MCF 10A (cell line): Measurements from ENCODE around the gene RTN4R. TPM values are rescaled to one million over a fixed set of nuclear protein-coding genes. Genes with fewer than 3 reads are reported as not detected.

ENCODE experiments used
- BruUV-seq: library from RNA; stranded (reverse); fragments of 400-500 nt; replicated peaks from 2 replicates; lab custom pipeline; 2021; lab: Mats Ljungman, UMichigan
- CTCF ChIA-PET: fragments of 300-600 bp; sonication (Branson Sonifier 250); formaldehyde crosslinking; extraction: SDS; loops from one replicate; lab custom pipeline; 2021; ENCODE audit warnings: antibody characterized with exemption, inconsistent platforms; lab: Yijun Ruan, JAX
- POLR2A ChIA-PET: fragments of 300-600, 350-650 bp; sonication (Branson Sonifier 250); formaldehyde crosslinking; extraction: SDS; loops from one replicate; lab custom pipeline; 2020; ENCODE audit warnings: antibody characterized with exemption, inconsistent platforms; lab: Yijun Ruan, JAX
- DNase-seq: peaks from one replicate; pipeline ENCODE4 v3.0.0-alpha.2; 2018; ENCODE audit not compliant: unreplicated experiment
- H3K27ac Mint-ChIP-seq: one replicate; pipeline ENCODE4 v1.8.0; 2022; ENCODE audit warnings: mild to moderate bottlenecking, low read depth, mixed read lengths; ENCODE audit not compliant: unreplicated experiment
- H3K27me3 Mint-ChIP-seq: one replicate; pipeline ENCODE4 v1.8.0; 2022; ENCODE audit warnings: mixed read lengths; ENCODE audit not compliant: insufficient read depth, unreplicated experiment
- H3K36me3 Mint-ChIP-seq: one replicate; pipeline ENCODE4 v1.8.0; 2022; ENCODE audit warnings: mild to moderate bottlenecking, moderate library complexity, mixed read lengths; ENCODE audit not compliant: insufficient read depth, unreplicated experiment
- H3K4me1 Mint-ChIP-seq: one replicate; pipeline ENCODE4 v1.8.0; 2022; ENCODE audit warnings: mixed read lengths; ENCODE audit not compliant: insufficient read depth, unreplicated experiment
- H3K4me3 Mint-ChIP-seq: one replicate; pipeline ENCODE4 v1.8.0; 2022; ENCODE audit warnings: mild to moderate bottlenecking, moderate library complexity, mixed read lengths; ENCODE audit not compliant: unreplicated experiment
- H3K9me3 Mint-ChIP-seq: one replicate; pipeline ENCODE4 v1.8.0; 2022; ENCODE audit warnings: mixed read lengths; ENCODE audit not compliant: unreplicated experiment
- intact Hi-C: fragments of 100-400 bp; cut with micrococcal nuclease; formaldehyde crosslinking; loops from 2 replicates; pipeline ENCODE4 v1.14.1; 2022
- total RNA-seq: library from RNA; stranded (reverse); gene quantifications from 2 replicates; pipeline ENCODE4 v1.2.3, GENCODE V29; 2022
- TF ChIP-seq, protein P1 (sequence below): fragments of 200-600 bp; IDR thresholded peaks from one replicate; pipeline ENCODE4 v1.8.0; 2022; ENCODE audit warnings: antibody characterized with exemption, mild to moderate bottlenecking; ENCODE audit not compliant: unreplicated experiment

RTN4R gene
- total RNA-seq, 1 experiment from 2014 or later, result 2.7 TPM

DNA sequence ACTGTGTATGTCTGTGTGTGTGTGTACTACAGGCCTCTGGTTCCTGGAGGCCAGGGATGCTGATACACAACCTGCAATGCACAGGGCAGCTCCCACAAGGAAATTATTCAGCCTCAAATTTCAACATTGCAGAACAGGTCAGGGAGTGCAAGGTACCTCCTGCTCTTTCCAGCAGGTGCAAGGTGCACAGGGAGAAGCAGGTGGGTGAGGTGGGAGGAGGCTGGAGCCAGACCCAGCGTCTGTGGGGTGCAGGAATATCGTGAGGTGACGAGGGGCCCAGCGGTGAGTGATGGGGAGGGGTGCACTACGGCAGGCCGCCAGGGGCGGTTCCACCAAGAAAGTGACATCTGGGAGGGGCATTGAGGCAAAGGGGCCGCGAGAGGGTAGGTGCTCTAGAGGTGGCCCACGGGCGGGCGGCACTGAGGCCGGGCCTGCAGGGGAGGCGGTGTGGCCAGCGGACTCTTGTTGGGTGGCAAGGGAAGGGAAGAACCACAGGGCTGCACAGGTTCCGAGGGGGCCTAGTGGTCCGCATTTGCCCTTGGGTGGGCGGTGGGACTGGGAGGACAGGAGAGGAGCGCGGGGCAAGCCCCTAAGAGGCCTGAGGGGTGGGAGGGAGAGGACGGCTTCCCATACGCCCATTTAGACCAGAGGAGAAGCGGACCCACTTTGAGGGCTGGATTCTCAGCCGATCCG is 30.1 kb upstream of the RTN4R start:
- Mint-ChIP-seq H3K4me3 (peak overlapping the region; percentile 76), H3K36me3 (peaks cover 7% of the 10 kb centered on the region), H3K4me1 (peaks cover 5% of the 10 kb centered on the region), H3K27ac (no peak overlapping the region), H3K27me3 (peaks cover 27% of the 10 kb centered on the region), H3K9me3 (no peaks in the 10 kb centered on the region)
- no TSS peak for BruUV-seq
- intact Hi-C loops, result no loop called here
- no peak for DNase-seq
- CTCF ChIA-PET, result no interaction called here
- TF ChIP-seq, protein P1, sequence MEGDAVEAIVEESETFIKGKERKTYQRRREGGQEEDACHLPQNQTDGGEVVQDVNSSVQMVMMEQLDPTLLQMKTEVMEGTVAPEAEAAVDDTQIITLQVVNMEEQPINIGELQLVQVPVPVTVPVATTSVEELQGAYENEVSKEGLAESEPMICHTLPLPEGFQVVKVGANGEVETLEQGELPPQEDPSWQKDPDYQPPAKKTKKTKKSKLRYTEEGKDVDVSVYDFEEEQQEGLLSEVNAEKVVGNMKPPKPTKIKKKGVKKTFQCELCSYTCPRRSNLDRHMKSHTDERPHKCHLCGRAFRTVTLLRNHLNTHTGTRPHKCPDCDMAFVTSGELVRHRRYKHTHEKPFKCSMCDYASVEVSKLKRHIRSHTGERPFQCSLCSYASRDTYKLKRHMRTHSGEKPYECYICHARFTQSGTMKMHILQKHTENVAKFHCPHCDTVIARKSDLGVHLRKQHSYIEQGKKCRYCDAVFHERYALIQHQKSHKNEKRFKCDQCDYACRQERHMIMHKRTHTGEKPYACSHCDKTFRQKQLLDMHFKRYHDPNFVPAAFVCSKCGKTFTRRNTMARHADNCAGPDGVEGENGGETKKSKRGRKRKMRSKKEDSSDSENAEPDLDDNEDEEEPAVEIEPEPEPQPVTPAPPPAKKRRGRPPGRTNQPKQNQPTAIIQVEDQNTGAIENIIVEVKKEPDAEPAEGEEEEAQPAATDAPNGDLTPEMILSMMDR, result no peak
- POLR2A ChIA-PET, result no interaction called here

DNA sequence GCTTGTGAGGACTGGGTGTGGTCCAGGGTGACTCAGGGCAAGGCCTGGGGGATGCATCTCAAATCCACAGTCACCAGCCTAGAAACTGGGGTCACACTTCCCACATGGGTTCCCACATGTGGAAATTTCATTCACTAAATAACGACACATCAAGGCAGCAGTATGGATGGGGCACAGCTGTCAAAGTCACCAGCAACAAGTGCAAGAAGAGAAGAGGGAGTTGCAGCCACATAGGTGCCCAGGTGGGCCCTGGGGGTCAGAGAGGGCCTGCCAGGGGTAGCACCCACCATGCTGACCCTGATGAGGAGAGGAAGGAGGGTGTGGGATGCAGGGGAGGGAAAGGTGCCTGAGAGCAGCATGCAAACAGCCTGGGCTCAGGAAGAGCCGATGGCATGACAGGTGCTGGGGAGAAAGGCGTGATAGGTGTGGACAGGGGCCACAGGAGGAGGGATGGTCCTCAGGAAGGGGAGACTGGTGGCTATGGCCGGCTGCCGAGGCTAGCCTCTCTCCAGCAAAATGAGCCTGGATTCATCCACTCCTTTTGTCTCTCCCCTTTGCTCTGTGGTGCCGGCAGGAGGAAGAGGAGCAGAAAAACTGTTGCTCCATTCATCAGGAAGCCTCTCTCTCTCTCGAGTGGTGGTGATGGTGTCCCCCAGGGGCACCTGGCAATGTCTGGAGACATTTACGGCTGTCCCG is 29.4 kb upstream of the RTN4R start:
- intact Hi-C loops, result no loop called here
- H3K27me3 Mint-ChIP-seq, result peaks cover 27% of the 10 kb centered on the region
- peak overlapping the region; percentile 76 for H3K4me3 Mint-ChIP-seq

DNA sequence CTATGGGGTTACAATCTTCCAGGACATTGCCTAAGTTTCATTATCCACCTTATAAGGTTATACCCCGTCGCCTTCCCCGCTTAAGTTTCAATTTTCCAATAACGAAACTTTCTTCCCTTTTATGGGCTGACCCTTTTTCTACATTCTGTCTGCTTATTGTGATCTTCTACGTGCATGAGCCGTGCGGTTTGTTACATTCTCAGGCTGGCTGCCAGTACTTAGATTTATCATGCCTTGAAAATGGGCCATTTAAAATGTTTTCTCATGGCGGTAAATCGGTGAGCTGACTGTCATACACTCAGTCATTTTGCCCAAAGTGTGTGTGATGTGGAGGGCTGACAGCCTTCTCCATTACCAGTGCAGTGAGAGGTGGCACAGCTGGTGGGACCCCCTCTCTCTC is 28.5 kb upstream of the RTN4R start:
- ChIA-PET CTCF (no interaction called here), POLR2A (no interaction called here)
- TF ChIP-seq, protein P1, result no peak

More for the DNA sequence above, 29.4 kb upstream of the RTN4R start:
- Mint-ChIP-seq H3K4me1 (peaks cover 5% of the 10 kb centered on the region), H3K9me3 (no peaks in the 10 kb centered on the region), H3K36me3 (peaks cover 7% of the 10 kb centered on the region), H3K27ac (no peak overlapping the region)
- TF ChIP-seq, protein P1, result no peak
- POLR2A ChIA-PET, result no interaction called here
- CTCF ChIA-PET, result interaction anchor here (1.0 kb wide), 1 partner anchor 12 kb away, joined by 3 read pairs; no protein-coding TSS in a partner anchor
- no peak for DNase-seq
- no TSS peak for BruUV-seq

More for the DNA sequence above, 28.5 kb upstream of the RTN4R start:
- Mint-ChIP-seq H3K27ac (no peak overlapping the region), H3K9me3 (no peaks in the 10 kb centered on the region), H3K36me3 (peaks cover 7% of the 10 kb centered on the region), H3K4me3 (no peak overlapping the region), H3K4me1 (peaks cover 5% of the 10 kb centered on the region), H3K27me3 (peaks cover 27% of the 10 kb centered on the region)
- intact Hi-C loops, result no loop called here
- no peak for DNase-seq
- BruUV-seq, result no TSS peak
